ENCODE data around the gene CARHSP1.

CARHSP1 gene

DNA sequence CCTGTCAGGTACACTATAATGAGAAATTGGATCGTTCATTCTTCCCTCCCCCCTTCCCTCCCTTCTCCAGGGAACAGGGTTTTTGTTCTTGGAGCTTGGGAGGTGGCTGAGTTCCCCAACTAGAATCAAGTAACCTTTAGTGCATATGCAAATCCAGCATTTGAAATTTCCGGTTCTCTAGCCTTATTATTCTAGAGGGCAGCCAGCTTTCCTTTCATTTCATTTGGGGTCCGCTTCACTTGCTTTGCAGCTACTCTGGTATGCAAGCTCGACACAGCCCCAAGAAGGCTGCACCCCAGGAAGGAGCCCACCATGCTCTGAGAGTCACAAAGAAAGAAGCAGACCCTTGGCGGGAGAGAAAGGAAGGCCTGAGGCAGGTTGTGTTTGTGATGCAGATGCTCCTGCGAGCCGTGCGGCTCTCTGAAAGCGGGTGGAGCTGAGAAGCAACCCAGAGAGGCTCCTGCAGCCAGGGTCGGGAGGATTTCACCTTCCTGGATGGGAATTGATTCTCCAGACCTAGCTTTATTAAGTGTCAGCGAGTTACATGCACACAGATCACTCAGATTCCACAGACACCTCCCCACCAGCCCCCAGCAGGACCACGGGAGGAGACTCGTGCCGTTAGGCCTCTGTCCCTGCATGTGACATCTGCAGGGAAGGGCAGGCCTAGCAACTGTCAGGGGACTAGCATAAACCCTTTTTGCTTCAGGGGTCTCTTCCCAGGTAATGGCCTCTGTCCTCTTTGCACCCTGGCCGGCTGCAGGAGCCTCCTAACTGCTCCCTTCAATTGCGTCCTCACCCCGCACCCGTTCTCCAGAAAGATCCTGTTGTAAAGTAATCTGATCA is 36.7 kb downstream of the CARHSP1 start:
- no peak overlapping the region for H3K4me3 ChIP-seq (replicated peaks in 1 of 2; ENCODE audit: low read depth in 2 of 2, low read length in 2 of 2)
- TF ChIP-seq, protein P1, sequence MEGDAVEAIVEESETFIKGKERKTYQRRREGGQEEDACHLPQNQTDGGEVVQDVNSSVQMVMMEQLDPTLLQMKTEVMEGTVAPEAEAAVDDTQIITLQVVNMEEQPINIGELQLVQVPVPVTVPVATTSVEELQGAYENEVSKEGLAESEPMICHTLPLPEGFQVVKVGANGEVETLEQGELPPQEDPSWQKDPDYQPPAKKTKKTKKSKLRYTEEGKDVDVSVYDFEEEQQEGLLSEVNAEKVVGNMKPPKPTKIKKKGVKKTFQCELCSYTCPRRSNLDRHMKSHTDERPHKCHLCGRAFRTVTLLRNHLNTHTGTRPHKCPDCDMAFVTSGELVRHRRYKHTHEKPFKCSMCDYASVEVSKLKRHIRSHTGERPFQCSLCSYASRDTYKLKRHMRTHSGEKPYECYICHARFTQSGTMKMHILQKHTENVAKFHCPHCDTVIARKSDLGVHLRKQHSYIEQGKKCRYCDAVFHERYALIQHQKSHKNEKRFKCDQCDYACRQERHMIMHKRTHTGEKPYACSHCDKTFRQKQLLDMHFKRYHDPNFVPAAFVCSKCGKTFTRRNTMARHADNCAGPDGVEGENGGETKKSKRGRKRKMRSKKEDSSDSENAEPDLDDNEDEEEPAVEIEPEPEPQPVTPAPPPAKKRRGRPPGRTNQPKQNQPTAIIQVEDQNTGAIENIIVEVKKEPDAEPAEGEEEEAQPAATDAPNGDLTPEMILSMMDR (IDR thresholded peaks at IDR 0.05; ENCODE audit: low read depth, low read length): no peak
- no peak for DNase-seq (ENCODE audit: low read depth in 2 of 2)

- no peak overlapping the region for H3K4me3 ChIP-seq (replicated peaks in 1 of 2; ENCODE audit: low read depth in 2 of 2, low read length in 2 of 2)
- DNase-seq (ENCODE audit: low read depth in 2 of 2): no peak
- TF ChIP-seq, protein P1 (IDR thresholded peaks at IDR 0.05; ENCODE audit: low read depth, low read length): no peak
These were observed 37.4 kb downstream of the CARHSP1 start for GRCh38 chr16:8831450-8831849.

- DNase-seq (ENCODE audit: low read depth in 2 of 2): peak in 1 of 2 donors; percentile 54
- TF ChIP-seq, protein P1 (IDR thresholded peaks at IDR 0.05; ENCODE audit: low read depth, low read length): no peak
- H3K4me3 ChIP-seq (replicated peaks in 1 of 2; ENCODE audit: low read depth in 2 of 2, low read length in 2 of 2): no peak overlapping the region
These were observed 40.2 kb downstream of the CARHSP1 start for GRCh38 chr16:8828541-8829165.

DNA sequence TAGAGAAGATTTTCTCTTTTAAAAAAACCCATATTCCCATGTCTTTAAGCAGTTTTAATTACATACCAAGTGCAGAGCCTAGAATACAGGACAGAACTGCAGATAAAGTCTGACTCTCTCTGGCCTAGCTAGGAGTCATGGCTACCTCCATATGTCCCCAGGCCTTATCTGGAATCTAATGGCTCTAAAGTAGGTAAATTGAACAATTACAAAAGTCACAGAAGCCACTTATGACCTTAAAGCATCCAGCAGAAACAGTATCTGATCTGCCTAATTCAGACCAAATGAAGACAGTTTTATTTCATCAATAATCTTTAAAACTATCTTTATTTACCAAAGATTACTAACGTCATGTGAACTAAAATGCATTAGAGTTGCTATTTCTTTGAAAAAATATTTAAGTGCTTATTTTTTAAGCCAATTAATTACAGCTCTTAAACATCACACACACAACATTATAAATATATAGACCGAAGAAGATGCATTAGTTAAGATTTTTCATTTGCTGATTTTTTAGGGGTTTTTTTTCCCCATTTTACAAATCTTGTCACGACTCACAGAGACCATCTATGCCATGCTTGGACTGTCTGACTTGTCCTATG is 42.4 kb downstream of the CARHSP1 start:
- DNase-seq (ENCODE audit: low read depth in 2 of 2): no peak
- no peak overlapping the region for H3K4me3 ChIP-seq (replicated peaks in 1 of 2; ENCODE audit: low read depth in 2 of 2, low read length in 2 of 2)
- TF ChIP-seq, protein P1 (IDR thresholded peaks at IDR 0.05; ENCODE audit: low read depth, low read length): no peak

DNA sequence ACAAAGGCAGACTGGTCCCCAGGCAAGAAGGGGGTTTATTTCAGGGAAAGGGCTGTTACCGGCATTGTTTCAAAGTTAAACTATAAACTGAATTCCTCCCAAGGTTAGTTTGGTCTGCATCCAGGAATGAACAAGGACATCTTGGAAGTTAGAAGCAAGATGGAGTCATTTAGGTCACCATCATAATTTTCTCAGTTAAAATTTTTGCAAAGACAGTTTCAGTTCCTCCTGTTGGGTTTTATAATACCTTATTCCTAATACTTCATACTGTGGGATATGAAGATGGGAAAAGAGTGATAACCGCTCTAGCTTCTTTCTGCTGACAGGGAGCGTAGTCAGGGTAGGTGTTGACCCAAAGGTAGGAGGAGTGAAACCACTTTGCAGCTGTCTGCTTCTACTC is 46.4 kb downstream of the CARHSP1 start:
- H3K4me3 ChIP-seq (replicated peaks in 1 of 2; ENCODE audit: low read depth in 2 of 2, low read length in 2 of 2): no peak overlapping the region
- TF ChIP-seq, protein P1 (IDR thresholded peaks at IDR 0.05; ENCODE audit: low read depth, low read length): no peak
- no peak for DNase-seq (ENCODE audit: low read depth in 2 of 2)

DNA sequence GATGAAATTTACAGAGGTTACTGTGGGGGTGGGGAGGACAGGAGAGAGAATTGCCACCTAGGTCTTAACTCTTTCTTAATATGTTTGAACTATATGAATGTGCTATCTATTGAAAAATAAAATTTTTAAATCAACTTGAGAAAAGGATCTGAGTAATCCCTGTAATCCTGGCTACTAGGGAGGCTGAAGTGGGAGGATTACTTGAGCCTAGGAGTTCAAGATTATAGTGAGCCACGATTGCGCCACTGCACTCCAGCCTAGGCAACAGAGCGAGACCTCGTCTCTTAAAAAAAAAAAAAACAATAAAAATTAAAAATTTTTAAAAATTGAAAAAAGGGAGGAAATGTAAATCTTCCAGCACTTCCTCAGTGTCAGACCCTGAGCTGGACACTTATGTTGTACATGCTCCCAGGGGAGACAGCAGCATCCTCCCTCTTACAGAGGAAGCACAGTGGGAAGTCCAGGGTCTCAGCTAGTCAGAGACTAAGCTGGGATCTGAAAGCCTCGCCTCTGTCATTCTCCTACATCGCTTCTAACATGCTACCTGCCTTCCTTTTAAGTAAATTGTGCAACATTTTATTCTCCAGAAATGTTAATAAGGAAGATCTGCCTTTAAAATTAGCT is 49.3 kb downstream of the CARHSP1 start:
- no peak for DNase-seq (ENCODE audit: low read depth in 2 of 2)
- H3K4me3 ChIP-seq (replicated peaks in 1 of 2; ENCODE audit: low read depth in 2 of 2, low read length in 2 of 2): no peak overlapping the region
- TF ChIP-seq, protein P1 (IDR thresholded peaks at IDR 0.05; ENCODE audit: low read depth, low read length): no peak

Measured in cardiac fibroblast (primary cell).